K562 (cell line): ENCODE measurements around the gene LDOC1. TPM values are rescaled to one million over a fixed set of nuclear protein-coding genes. Genes with fewer than 3 reads are reported as not detected.

Experiments
- ATAC-seq: fragments of 200-7000 bp; cut with Tn5 transposase; 3 replicates; pipeline ENCODE4 v1.9.1; 2020; ENCODE audit warnings: moderate library complexity
- BruUV-seq: library from RNA; stranded (reverse); fragments of 400-500 nt; replicated peaks from 2 replicates; lab custom pipeline; 2021; lab: Mats Ljungman, UMichigan
- CTCF ChIA-PET: fragments of 300-600 bp; formaldehyde crosslinking; extraction: SDS; loops from one replicate; lab custom pipeline; 2021; ENCODE audit warnings: low intra/inter-chr PET ratio; lab: Yijun Ruan, JAX
- POLR2A ChIA-PET: fragments of 300-600, 350-650 bp; sonication (Branson Sonifier 250); formaldehyde crosslinking; extraction: SDS; loops from one replicate; lab custom pipeline; 2021; ENCODE audit warnings: antibody characterized with exemption, inconsistent platforms; lab: Yijun Ruan, JAX
- DNase-seq, 4 experiments: peaks; one replicate each; pipeline versions ENCODE4 v3.0.0 to v3.0.0-alpha.2; 2011 to 2018; ENCODE audit warnings: low spot score in 3 of 4, mixed read lengths in 3 of 4; ENCODE audit errors: extremely low read depth in 1 of 4
- FAIRE-seq: peaks from 2 replicates; lab custom pipeline; 2011; peaks lifted over from hg19 to GRCh38; lab: Jason Lieb, UNC
- H2AFZ ChIP-seq: 2 replicates; pipeline ENCODE4 v1.6.0; 2011; ENCODE audit warnings: low read depth, low read length, control low read depth, inconsistent platforms
- H3K27ac ChIP-seq: fragments of 200-600 bp; 3 replicates; pipeline ENCODE4 v1.8.0; 2011; ENCODE audit warnings: low read depth, mild to moderate bottlenecking, control low read depth, inconsistent platforms, low read length, moderate library complexity, mixed read lengths; ENCODE audit errors: extremely low read depth
- H3K27me3 ChIP-seq, 2 experiments: fragments of 300-600 bp in 1 of 2; 2 replicates in 1 of 2; 3 replicates in 1 of 2; pipeline versions ENCODE4 v1.6.0 to v1.8.0; 2011; ENCODE audit warnings: inconsistent platforms in 2 of 2, low read length in 2 of 2, mild to moderate bottlenecking in 1 of 2, mixed read lengths in 1 of 2, moderate library complexity in 1 of 2; ENCODE audit not compliant: control insufficient read depth in 2 of 2, insufficient read depth in 2 of 2
- H3K36me3 ChIP-seq: fragments of 300-600 bp; 3 replicates; pipeline ENCODE4 v1.8.0; 2011; ENCODE audit warnings: mild to moderate bottlenecking, low read length, inconsistent platforms; ENCODE audit not compliant: control insufficient read depth, insufficient read depth
- H3K4me1 ChIP-seq, 2 experiments: fragments of 200-600 bp in 1 of 2; replicated peaks in 1 of 2; 2 replicates in 1 of 2; 3 replicates in 1 of 2; pipeline versions ENCODE4 v1.5.1 to v1.8.0; 2011; ENCODE audit warnings: inconsistent platforms in 2 of 2, low read length in 2 of 2, mild to moderate bottlenecking in 1 of 2, mixed read lengths in 1 of 2, moderate library complexity in 1 of 2; ENCODE audit not compliant: control insufficient read depth in 2 of 2, insufficient read depth in 2 of 2
- H3K4me2 ChIP-seq: 2 replicates; pipeline ENCODE4 v1.6.1; 2011; ENCODE audit warnings: low read length, control low read depth, inconsistent platforms, mixed read lengths; ENCODE audit not compliant: insufficient read depth
- H3K4me3 ChIP-seq: fragments of 200-600 bp; sonication (generic), shearing (Covaris generic); 2 replicates; pipeline ENCODE4 v1.5.1; 2016; ENCODE audit warnings: control low read depth, inconsistent platforms
- H3K79me2 ChIP-seq: fragments of 200-600 bp; 3 replicates; pipeline ENCODE4 v1.8.0; 2011; ENCODE audit warnings: low read length, inconsistent platforms; ENCODE audit not compliant: control insufficient read depth, insufficient read depth
- H3K9ac ChIP-seq, 2 experiments: 2 replicates each; pipeline versions ENCODE4 v1.6.0 to v1.6.1; 2011; ENCODE audit warnings: low read depth in 2 of 2, low read length in 2 of 2, control low read depth in 1 of 2, inconsistent platforms in 1 of 2, mild to moderate bottlenecking in 1 of 2, mixed read lengths in 1 of 2; ENCODE audit not compliant: insufficient read depth in 1 of 2
- H3K9me1 ChIP-seq: one replicate; pipeline ENCODE4 v1.6.0; 2011; ENCODE audit warnings: inconsistent platforms, mild to moderate bottlenecking, low read length, moderate library complexity; ENCODE audit not compliant: control insufficient read depth, insufficient read depth
- H3K9me3 ChIP-seq: replicated peaks from 2 replicates; pipeline ENCODE4 v1.5.1; 2011; ENCODE audit warnings: low read depth, low read length, inconsistent platforms; ENCODE audit not compliant: control insufficient read depth, insufficient read depth
- H4K20me1 ChIP-seq: replicated peaks from 2 replicates; pipeline ENCODE4 v1.6.1; 2011; ENCODE audit warnings: low read length, inconsistent platforms, mixed read lengths; ENCODE audit not compliant: control insufficient read depth, insufficient read depth
- BACH1 ChIP-seq: fragments of 200-800 bp; sonication (Bioruptor generic); IDR thresholded peaks from 2 replicates; pipeline ENCODE4 v1.6.1; 2016; ENCODE audit warnings: missing genetic modification characterization, missing compliant biosample characterization
- COPS2 ChIP-seq: fragments of 450-650 bp; conservative IDR thresholded peaks from 2 replicates; pipeline ENCODE4 v1.6.1; 2016; ENCODE audit warnings: mild to moderate bottlenecking, moderate library complexity
- EP400 ChIP-seq: fragments of 450-650 bp; IDR thresholded peaks from 2 replicates; pipeline ENCODE4 v1.6.1; 2017; ENCODE audit warnings: antibody characterized with exemption, mild to moderate bottlenecking, moderate library complexity
- GMEB1 ChIP-seq: fragments of 250-450 bp; sonication (Bioruptor Pico); IDR thresholded peaks from 2 replicates; pipeline ENCODE4 v1.4.0; 2020; ENCODE audit warnings: mild to moderate bottlenecking
- HIVEP1 ChIP-seq: fragments of 250-450 bp; sonication (Bioruptor Pico); IDR thresholded peaks from 2 replicates; pipeline ENCODE4 v1.4.0; 2020; ENCODE audit warnings: mild to moderate bottlenecking
- HNRNPH1 ChIP-seq: fragments of 200-400 bp; formaldehyde crosslinking; optimal IDR thresholded peaks from 2 replicates; pipeline ENCODE3; 2017; ENCODE audit warnings: low read depth, mild to moderate bottlenecking, low read length, moderate library complexity
- NCOA1 ChIP-seq: fragments of 450-650 bp; IDR thresholded peaks from 2 replicates; pipeline ENCODE4 v1.6.1; 2016; ENCODE audit warnings: low read depth
- PHB ChIP-seq: fragments of 250-450 bp; sonication (Bioruptor Pico); IDR thresholded peaks from 2 replicates; pipeline ENCODE4 v1.5.0; 2021
- POLR2H ChIP-seq: IDR thresholded peaks from 2 replicates; pipeline ENCODE4 v1.6.1; 2016; ENCODE audit warnings: missing genetic modification characterization, low read depth, mild to moderate bottlenecking, control low read depth, missing compliant biosample characterization, moderate library complexity
- RBM22 ChIP-seq: fragments of 200-400 bp; formaldehyde crosslinking; IDR thresholded peaks from 2 replicates; pipeline ENCODE4 v1.6.1; 2018; ENCODE audit warnings: low read length, low read depth; ENCODE audit not compliant: poor library complexity, severe bottlenecking
- SRSF1 ChIP-seq: fragments of 200-400 bp; formaldehyde crosslinking; IDR thresholded peaks from 2 replicates; pipeline ENCODE4 v1.6.1; 2017; ENCODE audit warnings: mild to moderate bottlenecking, low read depth, low read length, moderate library complexity
- TAL1 ChIP-seq: fragments of 450-650 bp; IDR thresholded peaks from 2 replicates; pipeline ENCODE4 v1.6.1; 2016; ENCODE audit warnings: mild to moderate bottlenecking
- THAP12 ChIP-seq: fragments of 250-450 bp; sonication (Bioruptor Pico); IDR thresholded peaks from 2 replicates; pipeline ENCODE4 v1.9.0; 2021; ENCODE audit warnings: mild to moderate bottlenecking, inconsistent platforms
- ZFX ChIP-seq: sonication (generic); formaldehyde crosslinking; IDR thresholded peaks from 2 replicates; pipeline ENCODE4 v1.8.0; 2022; ENCODE audit warnings: mild to moderate bottlenecking, missing genetic modification reagents, moderate library complexity
- WGBS: fragments of 100-300 bp; shearing (Covaris generic); methylation state at CpG from one replicate; pipeline ENCODE4 v1.1.6; 2016; ENCODE audit warnings: low coverage, mixed read lengths; ENCODE audit not compliant: insufficient coverage; ENCODE audit errors: missing lambda C conversion rate; 5-methylcytosine and 5-hydroxymethylcytosine counted together
- in situ Hi-C: fragments of 300-500 bp; cut with MboI; formaldehyde crosslinking; loops from 4 replicates; pipeline ENCODE4 v1.15.0; 2018; ENCODE audit warnings: inconsistent platforms, mixed read lengths
- intact Hi-C: fragments of 100-400 bp; cut with micrococcal nuclease; formaldehyde crosslinking; loops from 2 replicates; pipeline ENCODE4 v1.14.2; 2022
- polyA plus RNA-seq, 8 experiments: library from polyadenylated mRNA; depleted of rRNA in 4 of 8; stranded (reverse) in 5 of 8; unstranded in 3 of 8; fragments of >200 nt; fragmentation: Nextera tagmentation in 2 of 8; fragmentation: Illumina TruSeq in 1 of 8; extraction: Ambion mirVana in 2 of 8; extraction: Trizol in 1 of 8; gene quantifications; 2 replicates each; pipeline versions ENCODE4 v1.2.1 to v1.2.3, GENCODE V29; 2011 to 2014; ENCODE audit warnings: inconsistent platforms in 1 of 8, missing spikeins in 1 of 8
- total RNA-seq, 7 experiments: library from RNA; depleted of rRNA in 6 of 7; stranded (reverse); fragments of >200 nt in 6 of 7; fragmentation: Illumina TruSeq in 2 of 7; extraction: Trizol in 2 of 7; gene quantifications; 2 replicates each; pipeline versions ENCODE4 v1.2.1 to v1.2.3, GENCODE V29; 2011 to 2021; ENCODE audit warnings: low replicate concordance in 1 of 7

LDOC1 gene
- total and polyA plus RNA-seq, 9 of the 15 experiments (the other 6 are each of a cell fraction or from before 2014, with no cell fraction given), result 0.65 to 3.4 (median 0.95) TPM; not detected in 2

- in situ Hi-C loops, result no loop called here
These were observed 34.0 kb downstream of the LDOC1 start for GRCh38 chrX:141142946-141143345.

More at GRCh38 chrX:141142946-141143345, 34.0 kb downstream of the LDOC1 start:
- H3K27ac ChIP-seq, result no peak overlapping the region
- no peaks in the 10 kb centered on the region for H3K9me1 ChIP-seq
- ChIA-PET POLR2A (no interaction called here), CTCF (no interaction called here)
- no peaks in the 10 kb centered on the region for H3K27me3 ChIP-seq
- DNase-seq (no peak), FAIRE-seq (no peak), ATAC-seq (no peak)
- WGBS, result 6% methylated on average over 3 of the region's 3 CpGs
- no TSS peak for BruUV-seq
- TF ChIP-seq RBM22, result no peak
- TF ChIP-seq TAL1, result no peak
- TF ChIP-seq THAP12, result no peak
- TF ChIP-seq COPS2, result no peak
- no peak for TF ChIP-seq EP400
- TF ChIP-seq NCOA1, result no peak
- TF ChIP-seq HIVEP1, result no peak
- no peak for TF ChIP-seq GMEB1 (CRISPR knock-in tag)
- no peak for TF ChIP-seq BACH1 (tag)
- no peak for TF ChIP-seq ZFX (CRISPR knock-in tag)
- no peak for TF ChIP-seq PHB (CRISPR knock-in tag)
- TF ChIP-seq HNRNPH1, result no peak
- TF ChIP-seq SRSF1, result no peak
- TF ChIP-seq POLR2H (tag), result no peak
- H3K9me3 ChIP-seq, result no peaks in the 10 kb centered on the region
- intact Hi-C loops, result no loop called here
- H2AFZ ChIP-seq, result no peak overlapping the region
- H3K4me2 ChIP-seq, result no peak overlapping the region
- no peaks in the 10 kb centered on the region for H4K20me1 ChIP-seq
- no peak overlapping the region for H3K4me3 ChIP-seq
- H3K9ac ChIP-seq, result no peak overlapping the region
- no peaks in the 10 kb centered on the region for H3K4me1 ChIP-seq
- H3K36me3 ChIP-seq, result no peaks in the 10 kb centered on the region
- no peaks in the 10 kb centered on the region for H3K79me2 ChIP-seq
